ENCODE data around the gene MTUS2.

The MTUS2 gene

DNA sequence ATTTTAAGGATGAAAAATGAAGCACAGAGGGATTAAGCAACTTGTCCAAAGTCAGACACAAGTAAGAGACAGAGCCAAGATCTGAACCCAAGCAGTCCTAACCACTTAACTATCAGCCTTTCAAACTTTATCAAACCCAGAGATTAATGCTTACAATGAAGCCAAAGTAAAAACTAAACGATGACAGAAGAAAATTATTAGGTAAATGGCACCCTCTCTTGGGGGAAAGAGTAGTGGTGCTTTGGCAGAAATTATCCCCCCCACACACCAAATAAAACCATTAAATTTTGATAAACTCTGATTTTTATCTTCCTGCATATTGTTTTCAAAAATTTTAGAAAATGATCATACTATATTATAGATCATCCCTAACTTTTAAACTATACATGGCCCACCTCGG lies 446.1 kb downstream of the MTUS2 start:
- no peak for DNase-seq

- no peak for DNase-seq
Observed at GRCh38 chr13:29266756-29267733, 446.9 kb downstream of the MTUS2 start.

DNA sequence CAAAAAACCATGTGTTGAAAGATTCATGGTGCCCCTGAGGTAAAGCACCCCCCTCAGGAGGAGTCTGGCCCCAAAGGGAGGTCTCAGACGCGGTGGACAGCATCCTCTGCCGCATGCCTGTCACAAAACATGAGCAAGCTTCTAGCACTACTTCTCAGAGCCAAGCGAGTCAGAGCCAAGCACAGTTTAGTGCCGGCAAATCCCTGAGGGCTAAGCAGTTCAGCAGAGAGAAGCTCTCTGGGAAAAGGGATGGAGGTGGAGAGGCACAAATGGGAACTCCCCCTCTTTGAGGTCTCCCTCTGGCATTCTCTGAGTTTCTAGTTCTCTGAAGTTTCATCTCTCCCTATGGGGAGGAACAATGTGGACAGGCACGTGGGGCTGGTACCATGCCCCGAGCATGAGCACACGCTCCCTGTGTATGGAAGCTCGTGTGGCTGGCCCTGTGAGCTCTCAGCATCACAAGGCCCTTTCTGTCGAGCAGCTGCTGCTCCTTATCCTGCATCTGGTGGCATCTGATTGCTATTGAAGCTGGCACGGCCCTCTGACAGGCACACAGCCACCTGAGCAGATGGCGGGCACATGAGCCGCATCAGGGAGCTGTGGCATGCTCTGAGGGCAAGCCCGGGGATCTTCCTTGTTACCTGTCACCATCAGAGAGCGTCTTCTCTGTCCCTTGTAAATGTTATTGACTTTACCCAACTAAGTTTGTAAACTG lies 450.3 kb downstream of the MTUS2 start:
- no peak for DNase-seq

DNA sequence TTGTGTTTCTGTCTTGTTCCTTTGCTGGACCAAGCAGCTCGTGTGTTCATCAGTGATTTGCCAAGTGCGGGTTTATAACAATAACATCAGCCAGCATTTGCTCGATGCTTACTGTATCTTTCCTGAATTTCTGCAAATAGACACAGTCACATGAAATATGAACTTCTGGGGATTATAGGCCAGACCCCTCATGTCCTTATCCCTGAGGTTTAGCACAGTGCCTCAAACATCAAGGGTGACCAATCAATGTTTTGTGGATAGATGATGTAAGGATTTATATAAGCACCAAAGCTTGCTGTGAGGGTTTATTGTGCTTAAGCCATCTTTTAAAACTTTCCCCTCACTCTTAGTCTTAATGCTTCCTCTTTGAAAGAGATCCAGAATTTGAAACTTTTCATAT lies 451.5 kb downstream of the MTUS2 start:
- no peak for DNase-seq

GRCh38 chr13:29279356-29280254 lies 459.5 kb downstream of the MTUS2 start:
- no peak for DNase-seq

DNA sequence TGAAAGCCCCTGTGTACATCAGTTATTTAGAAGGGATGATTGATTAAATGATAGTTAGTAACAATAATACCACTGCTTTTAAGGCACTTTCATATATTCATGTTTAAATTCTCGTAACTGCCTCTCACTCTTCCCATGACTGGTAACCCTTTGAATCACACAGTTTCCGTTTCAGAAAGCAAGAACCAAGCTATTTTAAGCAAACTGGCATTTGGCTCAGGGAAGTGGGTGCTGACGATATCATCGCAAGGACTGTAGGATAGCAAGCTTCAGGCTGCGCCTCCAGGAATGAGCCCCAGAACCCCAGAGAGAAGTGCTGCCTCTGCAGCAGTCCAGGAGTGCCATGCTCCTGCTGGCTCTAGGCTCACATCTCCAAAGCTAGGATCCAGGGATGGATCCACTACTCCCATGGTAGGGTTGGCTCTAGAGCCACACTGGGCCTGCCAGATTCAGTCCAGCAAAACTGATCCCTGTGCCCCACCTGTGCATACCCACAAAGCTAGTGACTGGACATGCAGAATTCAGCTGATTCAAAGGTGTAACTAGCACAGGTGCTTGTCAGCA lies 461.9 kb downstream of the MTUS2 start:
- DNase-seq, result no peak

DNA sequence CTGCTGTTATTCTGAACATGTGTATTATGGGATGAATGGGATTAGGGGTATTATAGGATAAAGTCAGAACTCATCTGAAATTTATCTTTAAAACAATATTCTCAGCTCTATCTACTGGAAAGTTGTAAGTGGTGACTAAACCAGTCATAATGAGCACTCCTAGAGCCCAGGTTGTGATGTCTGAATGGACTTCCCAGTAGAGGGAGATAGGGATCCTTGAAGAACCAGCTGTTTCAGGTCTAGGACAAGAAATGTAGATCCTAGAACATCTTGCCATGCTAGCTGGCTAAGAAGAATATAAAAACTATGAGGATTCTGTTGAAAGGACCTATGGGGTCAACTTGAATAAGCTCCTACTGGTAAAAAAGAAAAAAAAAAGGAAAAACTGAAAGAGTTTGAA lies 464.6 kb downstream of the MTUS2 start:
- no peak for DNase-seq

- DNase-seq, result no peak
Observed at GRCh38 chr13:29287237-29287636, 467.1 kb downstream of the MTUS2 start.

DNA sequence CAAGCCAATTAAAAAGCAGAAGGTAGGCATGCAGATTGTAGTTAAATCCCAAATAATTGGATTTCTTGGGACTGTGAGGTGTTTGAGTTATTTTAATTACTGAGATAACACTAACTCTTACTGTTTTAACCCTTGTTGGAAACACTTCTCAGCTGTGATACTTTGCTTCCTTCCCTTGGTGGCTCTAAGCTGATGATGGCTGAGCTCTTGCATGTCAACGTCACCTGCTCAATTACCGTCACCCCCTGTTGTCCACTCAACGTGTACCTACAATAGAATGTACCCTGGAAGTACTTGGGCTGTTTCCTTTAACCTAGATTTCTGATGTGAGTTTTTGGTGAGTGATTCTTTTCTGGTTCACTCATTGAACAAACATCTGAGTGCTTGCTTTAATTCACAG lies 471.9 kb downstream of the MTUS2 start:
- no peak for DNase-seq

DNA sequence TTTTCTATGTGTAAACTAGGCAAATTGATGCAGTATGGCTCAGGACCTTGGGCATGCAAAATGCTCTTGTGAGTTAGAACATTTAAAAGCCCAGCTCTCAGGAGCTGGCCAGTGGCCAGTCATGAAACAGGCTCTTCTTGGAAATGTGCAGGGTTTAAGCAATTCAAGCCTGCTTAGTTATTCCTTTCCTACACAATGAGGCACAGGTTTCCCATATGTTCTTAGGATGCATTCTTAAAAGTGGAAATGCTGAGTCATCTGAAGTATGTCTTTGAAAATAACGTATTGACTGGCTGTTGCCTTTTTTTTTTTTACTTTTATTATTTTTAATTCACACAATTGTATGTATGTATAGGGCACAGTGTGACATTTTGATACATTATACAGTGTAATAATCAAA lies 474.7 kb downstream of the MTUS2 start:
- no peak for DNase-seq

- DNase-seq, result no peak
Observed at GRCh38 chr13:29301027-29301426, 480.9 kb downstream of the MTUS2 start.

- no peak for DNase-seq
Observed at GRCh38 chr13:29304148-29304547, 484.0 kb downstream of the MTUS2 start.

DNA sequence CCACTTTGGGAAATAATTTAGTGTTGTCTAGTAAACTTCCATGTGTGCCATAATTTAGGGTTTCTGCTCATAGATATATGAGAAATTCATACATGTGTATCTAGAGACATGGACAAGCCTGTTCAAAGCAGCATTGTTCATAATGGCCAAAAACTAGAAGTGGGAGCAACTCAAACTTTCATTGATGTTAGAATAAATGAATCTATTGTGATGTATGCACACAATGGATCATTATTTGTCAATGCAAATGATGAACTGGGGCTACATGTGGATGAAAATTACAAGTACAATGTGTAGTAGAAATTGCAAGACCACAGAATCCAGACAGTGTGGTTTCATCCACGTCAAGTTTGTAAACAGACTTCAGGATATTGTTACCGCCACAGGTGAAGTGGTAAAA lies 490.7 kb downstream of the MTUS2 start:
- no peak for DNase-seq

GRCh38 chr13:29315847-29316246 lies 495.7 kb downstream of the MTUS2 start:
- no peak for DNase-seq

DNA sequence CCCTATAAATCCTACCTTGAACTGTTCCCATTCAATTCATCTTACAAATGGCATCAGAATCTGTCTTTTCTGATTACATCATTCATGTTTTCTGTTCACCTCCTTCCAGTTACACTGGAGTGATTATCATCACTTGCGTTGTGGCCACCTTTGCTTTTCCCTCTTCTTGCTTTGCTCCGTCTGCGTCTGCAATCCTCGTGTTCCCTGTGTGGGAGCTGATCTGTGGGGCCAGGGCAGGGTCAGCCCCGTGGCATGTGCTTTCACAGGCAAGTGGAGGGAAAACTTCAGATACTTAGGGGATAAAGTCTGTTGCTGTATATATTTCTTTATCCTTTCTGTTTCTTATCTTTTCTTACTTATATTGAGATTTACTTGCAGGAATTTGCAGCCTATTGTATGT lies 497.7 kb downstream of the MTUS2 start:
- no peak for DNase-seq

DNA sequence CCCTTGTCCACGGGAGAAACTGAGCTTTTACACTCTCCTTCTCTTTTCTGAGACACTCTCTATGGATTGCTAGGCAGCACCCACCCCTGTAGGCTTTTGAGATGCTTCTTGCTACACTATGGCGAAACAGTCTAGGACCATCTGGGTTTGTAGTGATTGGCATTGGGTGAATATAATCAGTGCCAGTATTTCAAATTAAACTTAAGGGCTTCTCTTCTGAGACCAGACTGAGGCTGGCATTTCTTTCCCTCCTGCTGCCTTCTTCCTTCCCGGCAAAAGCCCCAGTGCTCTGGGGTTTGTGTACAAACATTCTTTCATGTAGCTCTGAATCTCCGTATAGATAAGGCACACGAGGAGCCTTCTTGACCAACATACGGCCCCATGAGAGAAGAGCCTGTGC lies 498.6 kb downstream of the MTUS2 start:
- DNase-seq, result no peak

GRCh38 chr13:29319451-29319850 lies 499.3 kb downstream of the MTUS2 start:
- DNase-seq, result no peak

DNA sequence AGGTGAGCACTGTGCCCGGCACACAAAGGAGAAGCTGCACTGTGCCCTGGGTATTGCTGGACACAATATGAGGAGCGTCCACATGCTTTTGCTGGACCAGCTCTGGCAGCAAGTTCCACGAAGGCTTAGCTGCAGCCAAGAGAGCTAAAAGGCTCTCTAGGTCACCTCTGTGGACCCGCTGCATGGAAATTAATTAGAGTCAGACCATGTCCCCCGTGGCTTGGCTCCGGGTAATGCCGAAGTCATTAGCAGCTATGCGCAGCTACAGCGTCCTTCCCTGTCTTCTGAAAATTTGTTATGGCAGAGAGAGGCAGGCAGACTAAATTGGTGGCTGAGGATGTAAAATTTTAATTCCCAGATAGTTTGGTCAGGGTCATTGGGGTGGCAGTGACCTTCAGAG lies 503.8 kb downstream of the MTUS2 start:
- DNase-seq, result no peak

- no peak for DNase-seq
Observed at GRCh38 chr13:29324601-29325000, 504.5 kb downstream of the MTUS2 start.

- DNase-seq, result no peak
Observed at GRCh38 chr13:29328501-29328900, 508.4 kb downstream of the MTUS2 start.

DNA sequence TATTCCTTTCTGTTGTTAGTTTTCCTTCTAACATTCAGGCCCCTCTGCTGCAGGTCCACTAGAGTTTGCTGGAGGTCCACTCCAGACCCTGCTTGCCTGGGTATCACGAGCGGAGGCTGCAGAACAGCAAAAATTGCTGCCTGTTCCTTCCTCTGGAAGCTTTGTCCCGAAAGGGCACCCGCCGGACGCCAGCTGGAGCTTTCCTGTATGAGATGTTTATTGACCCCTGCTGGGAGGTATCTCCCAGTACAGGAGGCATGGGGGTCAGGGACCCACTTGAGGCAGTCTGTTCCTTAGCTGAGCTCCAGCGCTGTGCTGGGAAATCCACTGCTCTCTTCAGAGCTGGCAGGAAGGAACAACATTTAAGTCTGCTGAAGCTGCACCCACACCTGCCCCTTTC lies 516.2 kb downstream of the MTUS2 start:
- no peak for DNase-seq

GRCh38 chr13:29339386-29340272 lies 519.5 kb downstream of the MTUS2 start:
- no peak for DNase-seq

All from activated CD8-positive, alpha-beta memory T cell treated with anti-CD3 and anti-CD28 coated beads for 24 hours (primary cell).